GM18526 (cell line): ENCODE measurements around the gene SNX19.

Source experiments
- POLR2A ChIP-seq: IDR thresholded peaks from 3 replicates; pipeline ENCODE4 v1.6.1; 2011; ENCODE audit not compliant: insufficient read length; ENCODE audit errors: extremely low read depth

SNX19 gene

DNA sequence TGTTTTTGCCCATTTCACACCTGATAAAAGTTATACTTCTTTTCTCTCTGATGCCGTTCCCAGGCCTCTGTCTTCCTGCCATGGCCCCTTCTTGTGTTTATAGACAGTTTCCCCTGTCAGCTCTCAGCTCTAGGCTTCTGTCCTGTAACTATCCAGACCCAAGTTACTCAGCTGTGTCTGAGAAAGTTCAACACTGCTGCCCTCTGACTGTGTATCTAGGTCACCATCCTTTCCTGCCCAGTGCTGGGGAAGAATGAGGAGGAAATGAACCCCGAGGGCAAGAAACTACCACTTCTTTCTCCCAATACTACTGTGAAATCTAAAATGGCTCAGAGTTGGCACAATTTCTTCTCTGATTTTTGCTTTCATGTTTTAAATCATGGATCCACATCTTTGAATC lies 29.6 kb downstream of the SNX19 start:
- no peak for TF ChIP-seq POLR2A

GRCh38 chr11:130882138-130882551 lies 34.1 kb downstream of the SNX19 start:
- TF ChIP-seq POLR2A = no peak

- no peak for TF ChIP-seq POLR2A
These were observed 34.7 kb downstream of the SNX19 start for GRCh38 chr11:130881475-130882137.

- no peak for TF ChIP-seq POLR2A
These were observed 36.4 kb downstream of the SNX19 start for GRCh38 chr11:130879836-130880235.

DNA sequence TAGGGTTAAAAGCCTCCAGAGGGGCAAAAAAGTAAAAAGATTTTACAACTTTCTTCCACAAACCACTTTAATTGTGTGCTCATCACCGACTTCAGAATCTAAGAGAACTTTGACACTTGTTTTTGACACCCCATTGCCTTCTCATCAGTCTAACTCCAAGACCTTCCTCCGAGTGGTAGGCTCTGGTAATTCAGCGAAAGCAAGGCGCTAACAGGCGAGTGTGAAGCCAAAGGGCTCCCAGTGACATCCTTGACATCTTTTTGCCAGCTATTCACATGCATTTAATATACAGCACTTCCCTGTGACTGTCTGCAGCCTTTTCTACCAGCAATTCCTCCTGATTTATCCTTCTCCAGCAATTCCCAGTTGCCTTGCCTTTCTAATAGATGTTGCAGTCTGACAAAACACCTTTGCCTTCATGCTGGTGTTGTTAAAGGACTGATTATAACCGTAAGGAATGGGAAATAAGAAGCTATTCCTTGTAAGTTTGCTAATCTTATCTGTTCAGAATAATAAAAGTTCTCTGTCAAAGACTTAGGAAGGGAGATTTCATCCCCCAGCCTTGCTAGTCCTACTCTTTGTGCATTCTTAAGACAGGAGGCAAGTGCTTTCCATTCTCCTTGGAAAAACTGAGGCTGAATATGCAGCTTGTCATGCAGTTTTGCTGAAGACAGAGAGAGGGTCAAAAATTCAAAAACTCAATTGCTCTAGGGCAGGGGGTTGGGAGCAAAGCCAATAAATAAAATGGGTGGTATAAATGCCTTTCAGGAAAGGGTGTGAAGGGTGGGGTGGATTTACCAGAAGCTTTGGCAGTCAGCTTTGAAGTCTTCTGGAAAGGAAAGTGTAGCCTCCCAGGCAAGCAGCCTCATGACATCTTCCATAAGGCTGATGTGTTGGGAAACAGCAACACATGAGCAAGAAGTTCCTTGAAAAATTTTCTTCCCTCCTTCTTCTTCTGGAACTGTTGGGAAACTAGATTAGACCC lies 39.1 kb downstream of the SNX19 start:
- no peak for TF ChIP-seq POLR2A

- TF ChIP-seq POLR2A = no peak
These were observed 40.2 kb downstream of the SNX19 start for GRCh38 chr11:130876100-130876499.

DNA sequence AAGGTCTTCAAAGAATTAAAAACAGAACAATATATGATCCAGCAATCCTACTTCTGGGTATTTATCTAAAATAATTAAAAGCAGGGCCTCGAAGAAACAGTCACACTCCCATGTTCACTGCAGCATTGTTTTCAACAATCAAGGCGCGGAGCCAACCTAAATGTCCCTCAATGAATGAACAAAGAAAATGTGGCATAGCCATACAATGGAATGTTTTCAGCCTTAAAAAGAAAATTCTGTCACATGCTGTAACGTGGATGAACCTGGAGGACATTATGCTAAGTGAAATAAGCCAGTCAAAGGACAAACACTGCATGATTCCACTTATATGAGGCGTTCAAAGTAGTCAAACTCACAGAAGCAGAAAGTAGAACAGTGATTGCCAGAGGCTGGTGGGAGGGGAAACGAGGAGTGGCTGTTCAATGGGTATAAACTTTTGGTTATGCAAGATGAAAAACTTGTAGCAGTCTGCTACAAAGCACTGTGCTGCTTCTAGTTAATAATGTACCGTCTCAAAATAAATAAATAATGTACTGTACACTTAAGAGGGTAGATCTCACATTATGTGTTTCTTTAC lies 41.2 kb downstream of the SNX19 start:
- no peak for TF ChIP-seq POLR2A

DNA sequence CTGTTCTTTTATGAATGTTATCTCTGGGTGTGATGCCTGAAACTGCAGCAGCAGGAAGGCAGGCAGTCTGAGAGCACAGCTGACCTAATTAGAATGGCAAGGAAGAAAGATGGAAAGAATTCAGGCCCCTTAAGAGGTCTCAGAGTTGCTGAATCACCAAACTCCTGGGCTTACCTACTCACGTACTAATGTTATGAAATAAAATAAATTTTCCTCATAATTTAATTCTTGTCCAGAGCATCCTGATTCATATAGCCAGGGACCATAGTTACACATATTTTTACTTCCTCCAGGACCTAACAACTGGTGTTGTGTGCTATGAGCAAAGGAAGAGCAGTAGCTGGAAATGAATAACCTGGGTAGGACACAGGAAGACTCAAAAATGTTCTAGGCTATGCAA lies 41.9 kb downstream of the SNX19 start:
- TF ChIP-seq POLR2A = no peak

DNA sequence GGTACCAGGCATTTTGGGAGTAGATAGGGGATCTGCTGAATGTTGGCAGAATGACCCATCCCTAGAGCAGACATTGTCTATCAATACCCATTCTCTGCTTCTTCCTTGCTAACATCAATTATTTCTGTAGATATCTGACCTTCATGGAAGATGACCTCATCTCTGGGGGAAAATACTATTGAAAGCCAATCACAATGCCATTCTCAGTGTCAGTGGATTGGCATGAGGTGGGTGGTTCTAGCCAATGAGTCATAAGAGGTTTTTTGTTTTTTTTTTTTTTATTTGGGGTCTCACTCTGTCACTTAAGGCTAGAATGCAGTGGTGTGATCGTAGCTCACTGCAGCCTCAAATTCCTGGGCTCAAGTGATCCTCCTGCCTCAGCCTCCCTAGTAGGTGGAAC lies 42.5 kb downstream of the SNX19 start:
- no peak for TF ChIP-seq POLR2A

DNA sequence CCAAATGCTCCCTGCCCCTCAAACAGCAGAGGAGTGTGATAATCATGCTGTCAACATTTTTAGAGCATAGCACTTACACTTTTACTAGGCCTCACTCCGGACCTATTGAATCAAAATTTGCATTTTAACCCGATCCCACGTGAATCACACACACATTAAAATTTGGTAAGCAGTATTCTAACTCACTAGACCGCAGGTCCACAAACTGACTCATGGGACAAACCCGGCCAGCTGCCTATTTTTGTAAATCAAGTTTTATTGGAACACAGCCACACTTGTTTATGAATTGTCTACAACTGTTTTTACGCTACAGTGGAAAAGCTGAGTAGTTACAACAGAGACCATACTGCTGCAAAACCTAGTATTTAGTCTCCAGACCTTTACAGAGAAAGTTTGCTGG lies 43.3 kb downstream of the SNX19 start:
- TF ChIP-seq POLR2A = no peak

DNA sequence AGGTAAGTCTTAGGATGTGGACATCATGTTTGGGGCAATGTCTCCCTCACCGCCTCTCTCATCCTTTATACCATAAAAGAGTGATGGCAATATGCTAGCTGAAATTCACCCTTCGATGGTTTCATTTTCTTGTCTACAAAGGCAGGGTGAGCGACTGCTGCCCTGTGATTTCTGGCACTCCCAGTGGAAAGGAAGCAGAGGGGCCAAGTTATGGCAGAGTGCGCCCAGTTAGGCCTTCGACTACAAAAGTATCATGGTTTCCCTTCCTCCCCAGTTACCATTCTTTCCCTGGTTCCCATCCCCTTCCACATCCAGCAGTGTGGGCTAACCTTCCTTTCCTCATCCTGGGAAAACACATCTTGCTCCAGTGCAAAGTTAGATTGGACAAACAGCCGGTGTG lies 43.8 kb downstream of the SNX19 start:
- TF ChIP-seq POLR2A = no peak

DNA sequence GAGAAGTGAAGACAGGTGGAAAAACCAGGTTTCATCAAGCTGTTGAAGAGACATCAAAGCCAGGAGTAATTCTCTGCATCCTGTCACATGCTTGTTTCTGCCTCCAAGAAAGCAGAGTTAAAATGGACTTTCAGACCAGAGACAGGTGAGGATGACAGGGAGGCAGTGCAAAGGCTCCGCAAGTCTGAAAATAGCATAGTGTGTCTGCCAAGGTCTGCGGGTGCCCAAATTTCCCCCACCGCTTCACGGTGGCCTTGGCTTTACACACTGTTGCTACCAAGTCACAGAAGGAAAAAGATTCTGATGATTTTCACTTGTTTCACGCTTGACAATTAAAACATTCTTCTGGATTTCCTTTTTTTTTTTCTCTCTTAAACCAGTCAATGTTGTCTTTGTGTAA lies 44.2 kb downstream of the SNX19 start:
- TF ChIP-seq POLR2A = no peak

GRCh38 chr11:130871616-130872015 lies 44.7 kb downstream of the SNX19 start:
- TF ChIP-seq POLR2A = no peak

GRCh38 chr11:130868721-130869390 lies 47.4 kb downstream of the SNX19 start:
- no peak for TF ChIP-seq POLR2A

DNA sequence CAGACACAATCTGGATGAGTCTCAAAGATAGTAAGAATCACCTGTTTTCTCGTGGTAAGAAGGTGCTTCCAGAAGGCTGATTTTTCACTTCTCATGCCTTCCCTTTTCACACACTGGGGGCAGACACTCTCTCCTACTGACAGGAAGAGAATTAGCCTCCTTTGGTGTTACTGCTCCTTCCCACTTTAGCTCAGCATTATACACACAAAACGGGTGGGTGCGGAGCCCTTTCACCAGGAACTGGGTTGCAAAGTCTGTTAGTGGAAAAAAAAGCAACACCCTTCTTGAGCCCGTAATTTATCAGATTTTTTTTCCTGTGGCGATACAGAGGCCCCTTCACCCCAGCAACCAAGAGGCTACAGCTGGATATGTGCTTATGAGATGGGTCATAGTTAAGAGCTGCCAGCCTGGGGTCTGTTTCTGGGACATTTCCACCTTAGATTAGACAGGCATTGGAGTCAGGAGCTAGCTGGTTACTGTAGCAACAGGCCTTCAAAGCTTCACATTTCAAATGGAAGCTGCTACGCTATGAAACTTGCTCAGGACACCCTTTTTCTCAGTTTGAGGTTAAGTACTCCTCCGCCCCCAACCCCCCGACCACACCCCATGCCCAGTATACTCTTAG lies 48.1 kb downstream of the SNX19 start:
- no peak for TF ChIP-seq POLR2A

DNA sequence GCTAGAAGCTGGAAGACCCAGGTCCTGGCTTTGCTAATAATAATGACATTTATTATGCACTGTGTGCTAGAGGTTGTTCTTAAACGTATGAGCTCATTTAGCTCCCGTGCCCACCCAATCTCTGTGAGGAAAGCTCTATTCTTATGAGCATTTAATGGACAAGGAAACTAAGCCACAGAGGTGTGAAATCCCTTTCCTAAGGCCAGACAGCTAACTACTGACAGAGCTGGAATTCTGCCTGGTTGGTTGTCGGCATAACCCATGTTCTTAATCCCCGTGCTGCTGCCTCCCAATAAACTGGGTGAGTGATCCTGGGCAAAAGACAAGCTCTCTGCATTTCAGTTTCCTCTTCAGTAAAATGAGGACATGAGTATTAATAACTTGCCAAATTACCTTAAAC lies 49.4 kb downstream of the SNX19 start:
- no peak for TF ChIP-seq POLR2A

GRCh38 chr11:130865774-130866114 lies 50.5 kb downstream of the SNX19 start:
- no peak for TF ChIP-seq POLR2A
